Ovary (tissue), 3 donors: Measurements from ENCODE around the gene ZNF883.
"Not testable (repeated sequence)": the region's sequence is repeated elsewhere in the genome, so short reads cannot be mapped to it uniquely, and the experiment has no call there.

Experiments
- CTCF ChIP-seq, 3 donors: fragments of 450-650 bp in 2 of 3; fragments of 200-600 bp in 1 of 3; IDR thresholded peaks; one replicate each; pipeline versions ENCODE4 v1.5.1 to v1.8.0; 2016 to 2022; ENCODE audit warnings: antibody characterized with exemption in 3 of 3, mild to moderate bottlenecking in 1 of 3
- EP300 ChIP-seq: sonication (generic); formaldehyde crosslinking; IDR thresholded peaks from one replicate; pipeline ENCODE4 v1.6.1; 2017; ENCODE audit warnings: antibody characterized with exemption
- POLR2A ChIP-seq: fragments of 450-650 bp; IDR thresholded peaks from one replicate; pipeline ENCODE4 v1.6.1; 2017; ENCODE audit warnings: antibody characterized with exemption, mild to moderate bottlenecking, moderate library complexity
- donor health status: DM: no; HTN: no; CAD: no.

GRCh38 chr9:113061072-113061850 is 49.3 kb upstream of the ZNF883 start:
- TF ChIP-seq CTCF (IDR thresholded peaks at IDR 0.05); POLR2A; EP300: not testable (repeated sequence)
